Middle frontal gyrus (tissue), 1 donor: ENCODE data around the gene SLC44A5.
A peak's percentile ranks its signal among the peaks of the same experiment; 100 is the strongest.
"Not testable (repeated sequence)": the region's sequence is repeated elsewhere in the genome, so short reads cannot be mapped to it uniquely, and the experiment has no call there.

Experiments used
- DNase-seq: peaks from one replicate; pipeline ENCODE4 v3.0.0-alpha.2; 2015; ENCODE audit warnings: low spot score; ENCODE audit errors: extremely low spot score

The SLC44A5 gene

DNA sequence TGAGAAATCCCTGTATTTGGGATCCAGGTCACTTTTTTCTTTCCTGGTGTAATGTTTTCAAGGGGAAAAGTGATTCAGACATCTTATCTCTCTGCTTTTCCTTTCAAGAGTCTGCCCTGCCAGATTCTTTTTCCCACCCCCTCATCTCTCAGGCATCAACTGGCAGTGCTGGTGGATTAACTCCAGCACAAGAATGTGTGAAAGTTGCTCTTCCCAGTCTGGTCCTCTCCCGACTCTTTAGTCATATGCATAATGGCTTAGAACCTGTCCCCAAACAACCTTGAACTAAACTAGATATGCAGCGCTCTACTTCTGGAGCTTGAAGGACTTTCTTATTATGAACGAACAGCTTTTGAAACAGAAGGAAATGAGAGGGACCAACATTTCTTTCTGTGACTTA, 88.5 kb downstream of the SLC44A5 start:
- DNase-seq, result peak; percentile 60

DNA sequence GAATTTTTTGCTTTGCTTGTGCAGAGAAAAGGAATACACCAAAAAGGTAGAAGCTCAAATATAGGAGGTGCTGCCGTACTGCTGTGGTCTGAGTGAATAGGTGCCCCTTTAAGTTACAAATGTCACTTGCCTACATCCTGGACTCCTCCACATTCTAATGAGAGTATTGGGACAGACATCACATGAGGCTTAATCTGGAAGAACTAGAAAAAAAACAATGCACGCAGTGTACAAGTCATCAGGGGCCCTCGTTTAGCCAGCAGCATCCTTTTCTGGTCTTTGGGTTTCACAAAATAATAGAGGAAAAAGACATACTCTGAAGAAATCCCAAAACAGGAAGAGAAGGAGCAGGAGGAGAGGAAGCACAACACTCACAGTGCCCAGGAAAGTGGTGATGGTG, 89.3 kb downstream of the SLC44A5 start:
- DNase-seq, result no peak

DNA sequence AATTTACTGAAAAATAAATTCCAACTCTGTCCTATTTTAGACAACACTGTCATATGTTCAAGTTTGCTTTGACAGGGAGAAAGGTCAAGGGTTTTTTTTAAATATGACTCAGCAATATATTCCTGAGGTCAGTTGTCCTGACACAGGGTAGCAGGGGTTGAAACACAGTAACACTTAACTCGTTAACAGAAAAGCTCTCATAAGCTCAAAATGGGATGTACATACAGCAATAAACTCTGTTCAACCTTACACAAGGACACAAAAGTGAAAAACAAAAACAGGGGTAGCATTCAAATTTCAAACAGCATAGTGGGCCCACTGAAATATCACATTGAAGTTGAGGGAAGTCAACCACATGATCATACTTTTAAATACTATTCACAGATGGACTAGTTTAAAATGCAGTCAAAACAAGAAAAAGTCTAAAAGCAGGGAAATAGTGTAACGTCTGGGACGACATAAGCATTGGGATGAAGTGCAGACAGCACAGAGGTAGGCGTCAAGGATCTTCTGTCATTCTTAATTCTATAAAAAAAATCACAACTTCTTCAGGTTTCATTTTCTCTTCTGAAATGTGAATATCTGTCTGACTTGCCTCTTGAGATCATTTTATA, 89.9 kb downstream of the SLC44A5 start:
- no peak for DNase-seq

DNA sequence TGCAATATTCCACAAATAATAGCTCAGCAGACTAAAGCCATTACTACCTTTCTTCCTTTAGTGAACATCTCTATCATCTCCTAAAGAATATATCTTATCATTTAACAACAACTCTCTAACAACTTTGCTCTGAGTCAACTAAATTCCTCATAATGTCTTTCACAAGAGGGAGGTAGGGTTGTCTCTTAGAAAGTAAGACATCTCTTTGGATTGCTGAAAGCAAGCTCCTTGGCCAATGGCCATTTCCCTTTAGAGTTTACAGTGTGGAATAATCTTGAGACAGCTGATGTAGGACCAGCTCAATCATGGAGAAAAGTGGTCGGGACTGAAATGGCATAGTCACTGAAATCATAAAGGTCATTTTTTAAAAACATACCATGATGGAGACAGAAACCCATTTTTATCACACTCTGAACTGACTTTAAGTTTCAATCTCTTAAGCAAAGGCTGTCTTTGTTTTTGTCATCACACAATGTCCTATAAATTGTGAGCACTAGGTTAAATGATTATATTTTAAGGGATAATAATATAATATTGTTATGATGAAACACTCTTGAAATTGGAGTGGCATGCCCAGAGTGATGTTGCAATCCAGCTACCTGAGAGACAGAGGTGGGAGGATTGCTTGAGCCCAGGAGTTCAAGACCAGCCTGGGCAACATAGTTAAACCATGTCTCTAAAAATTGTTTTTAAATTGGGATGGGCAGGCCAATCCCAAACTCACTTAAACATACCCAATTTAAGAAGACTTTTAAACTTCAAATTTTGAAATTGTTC, 91.1 kb downstream of the SLC44A5 start:
- no peak for DNase-seq

DNA sequence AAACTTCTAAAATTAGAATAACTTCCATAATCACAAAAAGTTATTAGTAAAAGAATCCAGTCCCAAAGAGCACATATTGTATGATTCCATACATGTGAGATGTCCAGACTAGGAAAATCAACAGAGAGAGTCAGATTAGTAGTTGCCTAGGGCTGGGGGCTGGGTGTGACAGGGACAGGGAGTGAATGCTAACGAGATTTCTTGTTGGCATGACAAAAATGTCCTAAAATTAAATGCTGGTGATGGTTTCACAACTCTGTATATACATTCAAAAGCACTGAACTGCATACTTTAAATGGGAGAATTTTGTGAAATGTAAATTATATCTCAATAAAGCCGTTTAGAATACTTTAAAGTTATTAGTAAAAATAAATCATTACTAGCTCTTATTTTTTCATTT, 92.2 kb downstream of the SLC44A5 start:
- DNase-seq, result no peak

DNA sequence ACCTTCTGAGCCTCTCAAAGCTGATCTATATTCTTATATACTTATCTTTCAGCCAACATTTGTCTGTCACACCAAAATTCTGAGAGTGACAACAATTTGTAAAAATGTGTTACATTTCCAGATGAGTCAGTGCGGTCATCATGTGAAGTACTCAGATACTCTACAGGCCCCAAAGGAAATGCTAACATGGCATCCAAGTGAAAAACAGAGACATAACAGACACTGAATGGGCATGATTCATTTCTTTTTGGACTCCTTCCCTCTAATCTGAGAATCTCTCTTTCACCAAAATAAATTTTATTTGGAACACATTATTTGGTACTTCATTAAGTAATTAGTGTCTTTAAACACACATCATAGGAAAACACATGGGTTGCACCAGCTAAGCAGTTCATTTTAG, 96.6 kb downstream of the SLC44A5 start:
- DNase-seq, result no peak

DNA sequence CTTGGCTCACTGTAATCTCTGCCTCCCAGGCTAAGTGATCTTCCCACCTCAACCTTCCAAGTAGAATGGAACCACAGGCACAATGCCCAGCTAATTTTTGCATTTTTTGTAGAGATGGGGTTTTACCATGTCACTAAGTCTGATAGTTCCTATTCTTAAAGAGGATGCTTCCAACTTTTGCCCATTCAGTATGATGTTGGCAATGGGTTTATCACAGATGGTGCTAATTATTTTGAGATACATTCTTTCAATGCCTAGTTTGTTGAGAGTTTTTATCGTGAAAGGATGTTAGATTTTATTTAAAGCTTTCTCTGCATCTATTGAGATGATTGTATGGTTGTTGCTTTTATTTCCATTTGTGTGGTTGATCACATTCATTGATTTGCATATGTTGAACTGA, 103.9 kb downstream of the SLC44A5 start:
- no peak for DNase-seq

DNA sequence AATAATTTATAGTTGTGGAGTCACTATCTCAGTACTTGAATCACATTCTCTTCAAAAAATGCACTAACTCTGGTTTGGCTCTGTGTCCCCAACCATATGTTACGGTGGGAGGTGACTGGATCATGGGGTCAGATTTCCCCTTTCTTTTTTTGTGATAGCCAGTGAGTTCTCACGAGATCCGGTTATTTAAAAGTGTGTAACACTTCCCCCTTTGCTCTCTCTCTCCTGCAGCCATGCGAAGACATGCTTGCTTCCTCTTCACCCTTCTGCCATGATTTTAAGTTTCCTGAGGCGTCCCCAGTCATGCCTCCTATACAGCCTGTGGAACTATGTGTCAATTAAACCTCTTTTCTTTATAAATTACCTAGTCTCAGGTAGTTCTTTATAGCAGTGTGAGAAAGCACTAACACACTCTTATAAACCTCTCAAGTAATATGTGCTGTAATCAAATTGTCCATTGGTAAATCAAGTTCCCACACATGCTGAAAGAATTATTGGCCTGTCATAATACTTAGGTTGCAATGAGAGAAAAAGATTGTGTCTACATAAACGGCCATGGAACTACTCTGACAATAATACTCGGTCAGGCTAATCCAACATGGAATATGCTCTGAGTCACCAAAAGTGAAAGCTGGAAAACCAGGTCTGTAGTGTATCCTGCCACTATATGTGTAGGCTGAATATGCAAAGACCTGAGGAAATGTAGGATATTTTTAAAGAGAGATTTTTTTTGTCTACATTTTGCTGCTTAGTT, 107.5 kb downstream of the SLC44A5 start:
- DNase-seq, result no peak

DNA sequence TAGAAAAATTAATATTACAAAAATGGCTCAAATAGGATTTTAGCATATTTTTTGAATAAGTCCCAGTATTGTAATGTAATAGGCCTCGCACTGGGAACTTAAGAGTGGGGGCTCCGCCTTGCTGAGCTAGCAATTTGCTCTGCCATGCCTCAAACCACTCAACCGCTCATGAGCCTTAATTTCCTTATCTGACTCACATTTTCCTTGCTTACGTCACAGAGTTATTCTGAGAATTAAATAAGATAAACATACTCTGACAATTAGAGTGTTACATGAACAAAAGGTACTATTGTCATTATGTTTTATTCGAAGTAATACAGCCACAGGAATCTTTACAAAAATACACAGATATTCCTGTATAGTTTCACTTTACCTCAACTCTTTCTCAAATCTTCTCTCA, 108.1 kb downstream of the SLC44A5 start:
- DNase-seq, result no peak

DNA sequence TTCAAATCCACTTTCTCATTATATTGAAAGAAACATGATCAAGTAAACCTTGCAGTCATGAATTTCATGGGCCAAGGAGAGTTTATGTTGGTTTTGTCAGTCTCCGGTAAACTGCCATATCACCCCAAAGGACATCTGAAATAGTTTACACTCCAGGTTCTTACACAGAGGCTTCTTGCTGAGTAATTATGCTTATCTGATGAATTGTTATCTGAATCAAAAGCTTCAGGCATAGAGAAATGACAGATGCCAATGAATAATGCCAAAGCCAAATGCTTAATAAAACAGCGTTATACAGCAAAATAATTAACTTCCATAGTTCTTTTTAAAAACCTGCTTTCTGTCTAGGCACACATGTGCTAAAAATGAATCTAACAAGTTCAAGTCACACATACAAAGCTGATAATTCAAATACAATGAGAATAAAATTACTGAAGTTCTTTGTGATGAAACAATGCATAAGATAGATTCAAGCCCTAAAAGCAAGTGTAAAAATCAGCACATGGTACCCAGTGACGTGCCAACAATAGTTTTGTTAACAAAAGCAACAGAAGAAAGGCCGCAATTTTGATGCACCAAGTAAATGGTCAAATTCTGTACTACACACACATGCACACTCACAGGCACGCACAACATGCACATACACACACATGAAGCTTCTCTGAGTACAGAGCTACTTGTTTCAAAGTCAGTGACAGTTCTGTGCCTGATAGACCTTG, 109.2 kb downstream of the SLC44A5 start:
- no peak for DNase-seq

DNA sequence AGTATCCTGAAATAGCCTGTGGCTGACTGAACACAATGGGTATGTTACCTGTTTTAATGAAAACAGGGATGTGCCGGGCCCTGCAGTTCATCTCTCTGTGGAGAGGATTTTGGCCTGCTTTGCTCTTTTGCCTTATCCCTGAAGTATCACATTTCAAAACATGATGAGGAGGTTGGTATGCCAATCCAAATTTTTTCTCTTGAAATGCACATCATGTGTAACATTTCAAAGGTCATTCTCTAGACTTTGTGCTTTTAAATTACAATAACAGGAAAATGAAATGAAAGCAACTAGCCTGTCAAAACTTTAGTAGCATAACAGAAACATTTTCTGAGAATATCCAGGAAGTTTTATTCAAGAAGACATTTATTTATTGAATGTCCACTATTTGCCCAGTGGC, 118.9 kb downstream of the SLC44A5 start:
- DNase-seq, result no peak

DNA sequence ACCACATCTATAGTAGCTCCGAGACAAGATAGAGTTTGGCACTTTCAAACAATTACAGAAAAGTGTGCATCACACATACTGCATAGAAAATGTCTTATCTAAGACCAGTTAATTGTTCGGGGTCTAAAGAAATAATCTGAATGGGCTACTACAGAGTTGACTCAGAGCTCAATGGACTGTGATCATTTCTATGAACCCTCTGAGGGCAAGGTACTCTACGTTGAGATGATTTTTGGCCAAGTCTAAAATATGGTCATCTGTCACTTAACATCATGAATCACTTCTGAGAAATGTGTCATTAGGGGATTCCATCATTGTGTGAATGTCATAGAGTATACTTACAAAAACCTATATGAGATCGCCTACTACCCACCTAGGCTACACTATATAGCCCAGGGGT, 123.5 kb downstream of the SLC44A5 start:
- DNase-seq, result no peak

DNA sequence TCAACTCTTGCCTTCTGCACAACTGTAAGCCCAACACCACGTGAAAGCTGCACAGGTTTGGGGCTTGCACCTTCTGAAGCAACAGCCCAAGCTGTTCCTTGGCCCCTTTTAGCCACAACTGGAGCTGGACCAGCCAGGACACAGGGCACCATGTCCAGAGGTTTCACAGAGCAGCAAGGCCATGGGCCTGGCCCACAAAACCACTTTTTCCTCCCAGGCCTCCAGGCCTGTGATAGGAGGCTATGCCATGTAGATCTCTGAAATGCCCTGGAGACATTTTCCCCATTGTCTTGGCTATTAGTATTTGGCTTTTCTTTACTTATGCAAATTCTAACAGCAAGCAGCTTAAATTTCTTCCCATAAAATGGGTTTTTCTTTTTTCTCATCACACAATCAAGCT, 126.1 kb downstream of the SLC44A5 start:
- DNase-seq, result no peak

DNA sequence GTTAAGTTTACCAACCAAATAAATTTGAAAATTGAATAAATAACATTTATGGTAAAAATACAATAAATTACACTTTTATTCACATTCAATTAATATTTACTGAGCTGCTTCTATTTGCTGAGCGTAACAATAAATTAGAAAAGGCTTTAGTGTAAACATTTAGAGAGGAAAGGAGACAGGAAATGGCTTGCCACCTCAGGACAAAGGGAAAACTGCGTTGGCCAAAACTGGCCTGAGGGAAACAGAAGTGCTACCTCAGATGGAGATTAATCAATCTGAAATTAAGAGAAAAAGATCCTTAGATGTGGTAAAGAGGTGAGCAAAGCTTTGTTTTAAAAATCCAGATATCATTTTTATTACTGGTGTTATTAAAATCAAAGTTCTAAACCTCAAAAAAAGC, 128.0 kb downstream of the SLC44A5 start:
- no peak for DNase-seq

DNA sequence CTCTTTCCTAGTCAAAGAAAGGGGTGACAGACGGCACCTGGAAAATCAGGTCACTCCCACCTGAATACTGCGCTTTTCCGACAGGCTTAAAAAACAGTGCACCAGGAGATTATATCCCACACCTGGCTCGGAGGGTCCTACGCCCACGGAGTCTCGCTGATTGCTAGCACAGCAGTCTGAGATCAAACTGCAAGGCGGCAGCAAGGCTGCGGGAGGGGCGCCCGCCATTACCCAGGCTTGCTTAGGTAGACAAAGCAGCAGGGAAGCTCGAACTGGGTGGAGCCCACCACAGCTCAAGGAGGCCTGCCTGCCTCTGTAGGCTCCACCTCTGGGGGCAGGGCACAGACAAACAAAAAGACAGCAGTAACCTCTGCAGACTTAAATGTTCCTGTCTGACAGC, 134.4 kb downstream of the SLC44A5 start:
- DNase-seq, result not testable (repeated sequence)

DNA sequence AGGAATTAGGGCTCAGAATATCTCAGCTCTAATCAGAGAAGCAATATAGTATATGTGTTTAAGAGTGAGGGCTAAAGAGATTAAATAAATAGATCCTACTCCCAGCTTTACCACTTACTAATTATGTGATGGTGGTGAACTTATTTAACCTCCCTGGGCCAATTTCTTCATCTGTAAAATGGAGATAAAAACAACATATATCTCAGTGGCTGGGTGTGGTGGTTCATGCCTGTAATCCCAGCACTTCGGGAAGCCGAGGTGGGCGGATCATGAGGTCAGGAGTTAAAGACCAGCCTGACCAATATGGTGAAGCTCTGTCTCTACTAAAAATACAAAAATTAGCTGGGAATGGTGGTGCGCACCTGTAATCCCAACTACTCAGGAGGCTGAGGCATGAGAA, 135.2 kb downstream of the SLC44A5 start:
- no peak for DNase-seq

DNA sequence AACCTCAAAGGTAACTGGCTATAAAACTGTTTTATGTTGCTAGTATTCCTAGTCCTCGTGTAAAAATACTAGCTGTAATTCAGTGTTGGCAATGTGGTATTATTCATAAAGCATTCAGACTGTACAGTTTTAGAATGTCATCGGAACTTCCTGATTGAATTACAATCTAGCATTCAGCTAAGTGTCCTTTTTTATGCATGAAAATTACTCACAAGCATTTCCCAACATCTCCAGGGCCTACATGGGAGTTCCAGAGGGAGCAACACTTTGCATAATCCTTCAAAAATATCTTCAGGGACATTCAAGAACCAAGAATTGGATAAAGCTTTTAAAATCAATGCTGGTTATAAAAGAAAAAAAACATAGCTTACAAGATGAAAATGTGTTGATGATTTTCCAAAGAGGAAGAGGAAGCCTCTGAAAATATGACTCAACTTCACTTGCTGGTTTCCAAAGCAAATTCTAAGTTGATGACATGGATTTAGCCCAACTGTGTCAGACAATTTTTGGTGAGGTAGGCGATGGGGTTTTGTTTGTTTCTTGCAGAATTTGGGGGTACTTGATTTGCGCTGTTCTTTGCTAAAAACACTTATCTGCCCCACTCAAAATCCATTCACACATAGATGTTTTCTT, 137.8 kb downstream of the SLC44A5 start:
- no peak for DNase-seq

DNA sequence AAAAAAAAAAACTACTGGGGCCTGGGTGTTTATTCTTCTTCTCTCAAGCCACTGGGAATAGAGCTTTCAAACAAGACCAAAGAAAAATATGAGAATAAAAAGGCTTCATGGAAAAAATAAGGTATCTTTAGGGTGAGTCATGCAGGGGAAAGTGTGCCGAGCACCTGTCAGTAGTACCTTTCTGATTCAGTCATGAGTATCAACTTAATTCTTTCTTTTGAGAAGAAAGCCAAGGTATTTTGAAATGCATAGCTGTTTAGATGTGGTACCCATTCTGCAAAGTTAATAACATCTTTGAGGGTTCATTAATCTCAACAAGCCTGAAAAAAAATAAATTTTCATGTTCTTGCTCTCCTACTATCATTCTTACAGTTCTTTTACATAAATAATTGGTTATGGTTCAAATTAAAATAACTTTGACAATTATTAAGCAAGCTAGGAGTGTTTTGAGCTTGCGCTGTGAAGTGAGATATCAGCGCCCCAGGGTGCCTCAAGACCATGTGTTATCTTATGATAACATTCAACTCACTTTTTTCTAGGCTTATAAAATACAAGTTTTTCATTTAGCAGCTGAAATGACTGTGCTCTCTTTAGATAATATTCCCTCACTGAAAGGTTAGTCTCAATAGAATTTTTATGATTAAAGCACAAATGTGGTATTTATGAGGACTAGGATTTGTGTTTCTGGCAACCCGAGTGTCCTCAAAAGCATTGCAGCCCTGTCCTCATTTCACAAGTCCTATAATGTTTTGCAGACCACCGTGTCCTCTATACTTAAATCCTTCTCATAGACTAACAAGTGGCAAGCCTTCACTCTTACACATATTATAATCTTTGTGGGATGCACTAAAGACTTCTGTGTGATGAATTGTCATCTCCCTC, 138.6 kb downstream of the SLC44A5 start:
- DNase-seq, result no peak

DNA sequence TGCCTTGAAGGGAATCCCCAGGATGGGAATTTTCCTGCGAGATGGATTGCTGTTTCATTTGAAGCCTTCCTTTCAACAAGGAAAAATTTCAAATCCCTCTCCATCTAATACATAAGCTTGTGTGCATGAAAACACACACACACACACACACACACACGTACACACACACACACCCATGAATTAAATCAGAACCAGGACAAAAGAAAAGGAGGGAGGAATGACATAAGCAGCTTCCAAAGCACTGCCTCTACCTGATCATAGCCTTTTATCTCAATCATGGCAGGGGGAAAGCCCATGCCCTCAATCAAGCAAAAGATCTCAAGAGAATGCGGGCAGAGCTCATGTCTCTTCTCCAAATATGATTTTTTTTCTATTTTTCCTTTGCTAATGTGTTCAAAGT, 139.7 kb downstream of the SLC44A5 start:
- no peak for DNase-seq

DNA sequence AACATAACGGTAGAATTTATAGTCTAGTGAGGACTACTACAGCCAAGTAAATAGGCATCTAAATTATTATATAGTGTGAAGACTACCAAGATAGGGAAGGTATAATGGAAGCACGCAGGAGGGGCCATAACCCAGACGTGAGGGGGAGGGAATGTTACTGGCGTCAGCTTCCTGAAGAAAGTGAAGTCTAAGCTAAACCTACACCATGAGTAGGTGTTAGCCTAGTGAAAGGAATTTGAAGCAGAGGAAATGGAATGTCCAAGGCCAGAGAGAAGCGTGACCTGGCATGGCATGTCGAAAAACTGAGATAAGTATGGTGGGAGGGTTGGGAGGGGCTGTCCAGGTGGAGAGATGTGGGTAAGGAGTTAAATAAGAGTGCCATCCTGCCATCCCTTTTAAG, 140.5 kb downstream of the SLC44A5 start:
- DNase-seq, result no peak
